ENCODE data around the gene ANXA4.
A peak's percentile ranks its signal among the peaks of the same experiment; 100 is the strongest.
"Not testable (repeated sequence)": the region's sequence is repeated elsewhere in the genome, so short reads cannot be mapped to it uniquely, and the experiment has no call there.

ANXA4 gene

GRCh38 chr2:69720404-69720803 lies 21.5 kb upstream of the ANXA4 start:
- no peak for DNase-seq (ENCODE audit: low read depth)

GRCh38 chr2:69721022-69721421 lies 20.9 kb upstream of the ANXA4 start:
- no peak for DNase-seq (ENCODE audit: low read depth)

GRCh38 chr2:69723791-69724190 lies 18.1 kb upstream of the ANXA4 start:
- no peak for DNase-seq (ENCODE audit: low read depth)

- peak; percentile 52 for DNase-seq (ENCODE audit: low read depth)
Observed at GRCh38 chr2:69724540-69725159, 17.3 kb upstream of the ANXA4 start.

DNA sequence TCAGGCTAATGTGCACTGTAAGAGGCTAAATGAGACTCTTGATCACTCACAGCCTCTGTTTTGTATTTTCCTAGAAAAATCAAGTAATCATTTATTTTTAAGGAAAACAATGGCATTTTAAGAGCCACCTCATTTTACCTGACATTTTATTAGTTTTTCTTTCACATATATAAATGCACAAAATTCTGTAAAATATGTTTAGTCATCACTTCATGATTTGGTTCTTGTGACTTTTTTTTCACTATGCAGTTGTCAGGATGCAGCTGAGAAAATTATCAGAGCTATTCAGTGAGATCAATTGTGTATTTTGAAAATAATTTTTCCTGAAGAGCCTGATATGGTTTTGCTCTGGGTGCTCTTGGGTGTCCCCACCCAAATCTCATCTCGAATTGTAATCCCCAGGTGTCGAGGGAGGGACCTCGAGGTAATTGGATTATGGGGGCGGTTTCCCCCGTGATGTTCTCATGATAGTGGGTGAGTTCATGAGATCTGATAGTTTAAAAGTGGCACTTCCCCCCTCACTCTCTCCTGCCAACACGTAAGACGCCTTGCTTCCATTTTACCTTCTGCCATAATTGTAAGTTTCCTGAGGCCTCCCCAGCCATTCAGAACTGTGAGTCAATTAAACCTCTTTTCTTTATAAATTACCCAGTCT lies 16.1 kb upstream of the ANXA4 start:
- no peak for DNase-seq (ENCODE audit: low read depth)

GRCh38 chr2:69729266-69729665 lies 12.7 kb upstream of the ANXA4 start:
- no peak for DNase-seq (ENCODE audit: low read depth)

DNA sequence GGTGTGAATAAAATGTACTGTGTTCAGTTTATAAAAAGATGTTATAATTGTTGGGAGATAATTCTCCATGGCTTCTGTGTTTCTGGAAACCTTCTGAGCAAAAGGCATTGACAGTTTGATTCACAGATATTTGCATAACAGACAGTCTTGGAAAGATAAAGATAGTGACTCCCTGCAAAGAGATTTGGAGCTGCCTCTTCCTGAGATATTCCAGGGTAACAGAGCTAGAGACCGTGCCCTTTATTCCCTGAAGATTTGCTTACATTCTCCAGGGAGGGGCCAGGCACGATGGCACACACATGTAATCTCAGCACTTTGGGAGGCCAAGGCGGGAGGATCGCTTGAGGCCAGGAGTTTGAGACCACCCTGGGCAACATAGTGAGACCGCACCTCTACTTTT lies 12.2 kb upstream of the ANXA4 start:
- no peak for DNase-seq (ENCODE audit: low read depth)

DNA sequence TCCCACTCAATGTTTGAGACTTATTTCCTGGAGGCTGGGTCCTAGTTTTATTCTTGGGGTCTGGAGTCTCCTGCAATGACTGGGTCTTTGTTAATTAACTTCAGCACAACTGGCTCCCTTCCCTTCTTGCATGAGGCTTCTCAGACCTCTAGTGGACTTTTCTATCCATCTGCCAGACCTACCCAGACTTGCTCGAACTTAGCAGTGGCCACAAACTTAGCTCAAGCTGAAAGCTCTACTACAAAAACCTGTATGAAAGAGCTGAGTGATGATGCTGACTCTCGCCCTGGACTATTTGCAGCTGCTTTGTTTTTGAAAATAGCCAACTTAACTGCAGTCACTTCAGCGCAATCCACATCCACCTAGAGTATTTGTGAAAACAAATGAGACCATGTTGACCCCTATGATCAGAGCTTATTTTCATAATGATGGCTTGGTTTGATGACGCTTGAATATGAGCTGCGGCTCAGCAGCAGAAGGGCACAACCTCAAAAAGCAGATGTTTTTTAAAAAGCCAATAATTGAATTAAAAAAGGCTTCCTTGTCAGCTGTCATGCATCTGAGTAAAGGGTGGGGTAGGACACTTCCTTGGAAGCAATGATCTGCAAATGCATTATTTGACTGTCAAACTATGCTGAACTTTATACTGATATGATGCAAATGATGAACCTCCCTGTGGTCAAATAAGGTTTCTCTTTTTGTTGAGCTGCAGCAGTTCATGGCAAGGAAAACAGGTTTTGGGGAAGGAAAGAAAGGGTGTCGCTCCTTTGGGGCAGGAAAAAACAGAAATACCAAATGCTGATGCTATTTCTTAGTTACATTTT lies 10.6 kb upstream of the ANXA4 start:
- DNase-seq (ENCODE audit: low read depth), result no peak

DNA sequence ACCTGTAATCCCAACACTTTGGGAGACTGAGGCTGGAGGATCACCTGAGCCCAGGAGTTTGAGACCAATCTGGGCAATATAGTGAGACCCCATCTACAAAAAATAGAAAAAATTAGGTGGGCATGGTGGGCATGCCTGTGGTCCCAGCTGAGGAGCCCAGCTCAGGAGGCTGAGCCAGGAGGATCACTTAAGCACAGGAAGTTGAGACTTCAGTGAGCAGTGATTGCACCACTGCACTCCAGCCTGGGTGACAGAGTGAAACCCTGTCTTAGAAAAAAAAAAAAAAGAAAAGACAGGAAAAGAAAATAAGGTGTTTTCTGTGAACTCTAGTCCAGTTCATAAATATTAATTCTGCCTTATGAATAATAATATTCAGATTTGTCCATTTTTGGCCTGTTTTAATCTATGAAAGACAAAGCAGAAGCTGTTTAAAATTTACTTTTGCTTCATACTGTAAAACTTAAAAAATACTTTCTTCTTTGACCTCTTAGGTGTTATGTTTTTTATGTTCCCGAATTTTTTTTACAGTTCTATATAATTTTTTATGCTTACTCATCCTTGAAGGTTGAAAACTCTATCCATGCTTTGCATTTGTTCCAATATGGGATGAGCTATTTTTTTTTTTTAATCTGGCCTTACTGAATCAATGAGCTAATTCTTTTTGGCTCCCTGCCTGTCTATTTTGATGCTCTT lies 8.4 kb upstream of the ANXA4 start:
- DNase-seq (ENCODE audit: low read depth), result no peak

- no peak for DNase-seq (ENCODE audit: low read depth)
Observed at GRCh38 chr2:69734035-69734611, 7.8 kb upstream of the ANXA4 start.

DNA sequence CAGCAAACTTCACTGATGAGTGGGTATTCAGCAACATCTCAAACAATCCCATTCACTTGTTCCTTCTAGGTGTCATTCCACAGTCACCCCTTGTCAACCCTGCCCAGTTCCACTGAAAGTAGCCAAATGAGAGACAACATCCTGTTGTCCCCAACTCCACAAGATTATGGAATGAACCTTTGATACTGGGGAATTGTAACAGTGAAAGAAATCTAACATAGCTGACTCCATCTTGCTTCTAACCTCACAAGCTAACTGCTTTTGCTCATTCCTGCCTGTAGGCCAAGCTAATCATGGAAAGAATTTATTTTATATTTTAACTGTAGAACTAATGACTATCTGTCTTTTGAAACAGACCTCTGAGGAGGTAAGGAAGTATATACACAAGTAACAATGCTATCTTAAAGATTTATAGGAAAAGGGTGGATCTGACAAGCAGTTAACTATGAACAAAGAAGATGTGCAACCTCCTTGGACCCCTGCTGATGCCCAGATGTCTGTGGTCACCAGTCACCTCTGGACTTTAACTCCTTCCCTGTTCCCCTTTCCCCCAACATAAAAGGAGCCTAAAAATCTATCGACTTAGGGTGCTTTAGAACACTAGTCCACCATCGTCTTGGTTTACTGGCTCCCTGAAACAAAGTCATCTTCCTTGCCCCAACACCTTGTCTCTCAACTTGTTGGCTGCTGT lies 6.9 kb upstream of the ANXA4 start:
- DNase-seq (ENCODE audit: low read depth), result no peak

GRCh38 chr2:69735686-69736085 lies 6.2 kb upstream of the ANXA4 start:
- no peak for DNase-seq (ENCODE audit: low read depth)

DNA sequence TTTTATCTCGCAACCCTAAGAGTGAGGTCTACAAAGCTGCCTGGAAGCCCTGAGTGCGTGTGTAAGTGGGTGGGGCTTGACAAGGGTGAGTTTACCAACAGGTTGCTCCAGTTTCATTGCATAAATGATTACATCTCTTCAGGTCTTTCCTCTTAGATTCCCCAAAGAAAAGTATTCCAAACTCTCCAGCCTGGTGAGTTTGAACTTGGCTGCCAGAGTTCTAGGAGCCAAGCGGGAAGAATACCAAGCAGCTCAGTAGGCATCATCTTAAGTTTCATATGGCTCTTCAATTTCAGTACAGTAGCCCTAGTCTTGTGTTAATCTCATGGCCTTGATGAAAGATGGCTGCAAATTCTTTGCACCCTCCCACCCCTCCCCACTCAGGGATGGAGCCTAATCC lies 3.8 kb upstream of the ANXA4 start:
- not testable (repeated sequence) for DNase-seq (ENCODE audit: low read depth)

GRCh38 chr2:69740502-69740951 lies 1.4 kb upstream of the ANXA4 start:
- DNase-seq (ENCODE audit: low read depth), result no peak

- peak; percentile 59 for DNase-seq (ENCODE audit: low read depth)
Observed at GRCh38 chr2:69741229-69741574, 732 bp upstream of the ANXA4 start.

GRCh38 chr2:69742322-69742952 lies 503 bp downstream of the ANXA4 start:
- DNase-seq (ENCODE audit: low read depth), result no peak

- no peak for DNase-seq (ENCODE audit: low read depth)
Observed at GRCh38 chr2:69743847-69744264, 1.9 kb downstream of the ANXA4 start.

- no peak for DNase-seq (ENCODE audit: low read depth)
Observed at GRCh38 chr2:69744456-69744855, 2.5 kb downstream of the ANXA4 start.

DNA sequence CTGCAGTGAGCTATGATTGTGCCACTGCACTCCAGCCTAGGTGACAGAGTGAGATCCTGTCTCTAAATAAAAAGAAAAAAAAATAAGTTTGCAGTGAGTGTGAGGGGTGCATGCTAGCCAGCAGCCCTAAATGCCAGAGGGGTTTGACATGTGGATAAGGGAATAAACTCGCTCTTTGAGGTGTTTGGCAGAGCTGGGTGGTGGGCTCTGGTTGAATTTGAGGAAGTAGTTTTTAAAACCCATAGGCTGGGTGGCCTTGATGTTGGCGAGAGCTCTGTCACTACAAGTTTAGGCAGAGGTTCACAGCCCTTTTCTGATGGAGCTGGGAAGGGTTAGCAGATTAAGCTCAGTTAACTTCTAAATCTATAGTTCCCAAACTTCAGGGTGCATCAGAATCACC lies 3.1 kb downstream of the ANXA4 start:
- DNase-seq (ENCODE audit: low read depth), result no peak

DNA sequence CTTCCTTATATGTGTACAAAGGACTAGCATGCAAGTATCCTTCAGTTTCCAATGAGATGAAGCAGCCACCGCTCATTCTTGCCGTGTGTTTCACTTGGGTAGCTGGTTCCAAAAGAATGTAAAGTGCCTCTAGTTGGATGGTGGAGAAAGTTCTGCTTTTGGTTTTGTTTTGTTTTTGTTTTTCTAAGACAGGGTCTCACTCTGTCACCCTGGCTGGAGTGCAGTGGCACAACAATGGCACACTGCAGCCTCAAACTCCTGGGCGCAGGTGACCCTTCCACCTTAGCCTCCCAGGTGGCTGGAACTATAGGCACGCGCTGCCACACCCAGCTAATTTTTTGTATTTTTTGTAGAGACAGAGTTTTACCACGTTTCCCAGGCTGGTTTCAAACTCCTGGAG lies 8.3 kb downstream of the ANXA4 start:
- no peak for DNase-seq (ENCODE audit: low read depth)

DNA sequence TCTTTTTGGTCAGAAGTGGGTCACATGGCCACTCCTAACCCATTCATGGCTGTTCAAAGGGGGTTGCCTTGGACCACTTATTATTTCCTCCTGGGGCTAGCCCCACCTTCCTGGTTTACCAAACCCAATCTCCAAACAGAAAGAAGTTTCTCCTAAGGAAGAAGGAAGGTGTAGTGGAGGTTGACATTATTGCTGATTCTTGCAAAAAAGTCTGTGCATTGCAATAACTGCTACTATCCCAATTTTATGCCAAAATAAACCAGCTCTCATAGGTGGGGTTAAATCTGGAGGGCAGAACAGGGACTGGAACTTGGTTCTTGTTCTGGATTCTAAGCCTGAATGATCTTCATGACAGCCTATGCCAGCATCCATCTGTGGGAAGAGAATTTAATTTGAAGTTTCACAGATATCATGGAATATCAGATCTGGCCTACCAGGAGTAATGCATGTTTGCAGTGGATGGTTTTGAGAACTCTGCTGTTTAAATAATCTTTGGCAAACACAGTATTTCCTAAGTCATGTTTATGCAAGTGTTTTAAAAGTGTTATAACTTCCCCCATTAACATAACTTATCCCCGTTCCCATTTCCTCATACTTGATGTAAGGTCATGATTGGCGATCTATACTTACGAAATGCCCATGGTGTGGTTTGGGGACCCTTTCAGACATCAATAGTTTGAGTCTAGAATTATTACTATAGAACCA lies 11.9 kb downstream of the ANXA4 start:
- DNase-seq (ENCODE audit: low read depth), result no peak
